Hepatocyte (in vitro differentiated cells): Measurements from ENCODE around the gene DGKG. TPM values are rescaled to one million over a fixed set of nuclear protein-coding genes. Genes with fewer than 3 reads are reported as not detected.

Experiments used
- DNase-seq: peaks from one replicate; pipeline ENCODE4 v3.0.0-alpha.2; 2016; ENCODE audit warnings: low spot score
- H2AFZ ChIP-seq: fragments of 200-600 bp; sonication (generic); 2 replicates; pipeline ENCODE4 v1.6.0; 2016; ENCODE audit warnings: antibody characterized with exemption, mild to moderate bottlenecking
- H3K27ac ChIP-seq: fragments of 200-600 bp; sonication (generic); 2 replicates; pipeline ENCODE4 v1.5.1; 2016; ENCODE audit warnings: mild to moderate bottlenecking
- H3K27me3 ChIP-seq: fragments of 200-600 bp; sonication (generic); 2 replicates; pipeline ENCODE4 v1.6.1; 2016
- H3K36me3 ChIP-seq: fragments of 200-600 bp; sonication (generic); replicated peaks from 2 replicates; pipeline ENCODE4 v1.5.1; 2016; ENCODE audit warnings: low read depth; ENCODE audit not compliant: insufficient read depth
- H3K4me1 ChIP-seq: fragments of 200-600 bp; sonication (generic); 2 replicates; pipeline ENCODE4 v1.5.1; 2016; ENCODE audit warnings: mild to moderate bottlenecking, moderate library complexity; ENCODE audit not compliant: insufficient read depth
- H3K4me2 ChIP-seq: fragments of 200-600 bp; sonication (generic); 2 replicates; pipeline ENCODE4 v1.6.0; 2016
- H3K4me3 ChIP-seq: fragments of 200-600 bp; sonication (generic); 2 replicates; pipeline ENCODE4 v1.5.1; 2016; ENCODE audit warnings: mild to moderate bottlenecking
- H3K79me2 ChIP-seq: fragments of 200-600 bp; sonication (generic); 2 replicates; pipeline ENCODE4 v1.6.0; 2017; ENCODE audit warnings: mild to moderate bottlenecking
- H3K9me2 ChIP-seq: fragments of 200-600 bp; sonication (generic); replicated peaks from 2 replicates; pipeline ENCODE4 v1.6.0; 2017; ENCODE audit warnings: mild to moderate bottlenecking; ENCODE audit not compliant: insufficient read depth
- H3K9me3 ChIP-seq: fragments of 200-600 bp; sonication (generic); 2 replicates; pipeline ENCODE4 v1.5.1; 2016; ENCODE audit warnings: low read depth, mild to moderate bottlenecking
- H4K20me1 ChIP-seq: fragments of 200-600 bp; sonication (generic); 2 replicates; pipeline ENCODE4 v1.6.0; 2016; ENCODE audit warnings: mild to moderate bottlenecking; ENCODE audit not compliant: insufficient read depth, poor library complexity, severe bottlenecking
- CTCF ChIP-seq: fragments of 200-600 bp; sonication (generic); IDR thresholded peaks from 2 replicates; pipeline ENCODE4 v1.5.1; 2016; ENCODE audit warnings: antibody characterized with exemption, mild to moderate bottlenecking; ENCODE audit not compliant: poor library complexity
- EZH2 ChIP-seq: fragments of 200-600 bp; sonication (generic); IDR thresholded peaks from 2 replicates; pipeline ENCODE4 v1.6.1; 2016; ENCODE audit warnings: antibody characterized with exemption, mild to moderate bottlenecking, borderline replicate concordance
- EZH2phosphoT487 ChIP-seq: fragments of 200-600 bp; sonication (generic); IDR thresholded peaks from one replicate; pipeline ENCODE4 v1.6.1; 2018; ENCODE audit warnings: antibody characterized with exemption, mild to moderate bottlenecking, low read depth, moderate library complexity; ENCODE audit not compliant: unreplicated experiment, severe bottlenecking
- WGBS: methylation state at CpG from one replicate; pipeline ENCODE4 v1.1.6; 2016; ENCODE audit warnings: low lambda C conversion rate; ENCODE audit errors: missing lambda C conversion rate; 5-methylcytosine and 5-hydroxymethylcytosine counted together
- polyA plus RNA-seq: library from polyadenylated mRNA; unstranded; fragments of >200 nt; fragmentation: Nextera tagmentation; extraction: Ambion mirVana; gene quantifications from 2 replicates; pipeline ENCODE4 v1.2.1, GENCODE V29; 2016
- total RNA-seq: library from RNA; depleted of rRNA; stranded (reverse); fragments of >200 nt; gene quantifications from 2 replicates; pipeline ENCODE4 v1.2.3, GENCODE V29; 2014

DGKG gene
- total and polyA plus RNA-seq, 2 experiments from 2014 or later: not detected

- Histone ChIP-seq H3K27ac (no peak overlapping the region), H3K4me2 (no peak overlapping the region), H3K9me2 (no peaks in the 10 kb centered on the region), H3K27me3 (no peaks in the 10 kb centered on the region), H3K4me3 (no peak overlapping the region), H2AFZ (no peak overlapping the region), H3K36me3 (no peaks in the 10 kb centered on the region), H4K20me1 (no peaks in the 10 kb centered on the region), H3K79me2 (no peaks in the 10 kb centered on the region), H3K4me1 (no peaks in the 10 kb centered on the region), H3K9me3 (no peaks in the 10 kb centered on the region)
- TF ChIP-seq EZH2phosphoT487 (no peak), EZH2 (no peak), CTCF (no peak)
- no peak for DNase-seq
- WGBS: 82% methylated on average over 8 of the region's 8 CpGs
These were observed 78.9 kb downstream of the DGKG start for GRCh38 chr3:186283096-186283495.

GRCh38 chr3:186281176-186281575, 80.9 kb downstream of the DGKG start:
- TF ChIP-seq CTCF: no peak
- TF ChIP-seq EZH2phosphoT487: no peak
- no peak for TF ChIP-seq EZH2
- Histone ChIP-seq H3K27me3 (peaks cover 4% of the 10 kb centered on the region), H4K20me1 (no peaks in the 10 kb centered on the region), H3K4me3 (no peak overlapping the region), H3K27ac (no peak overlapping the region), H3K79me2 (no peaks in the 10 kb centered on the region), H3K9me3 (no peaks in the 10 kb centered on the region), H3K36me3 (no peaks in the 10 kb centered on the region), H3K9me2 (no peaks in the 10 kb centered on the region), H2AFZ (no peak overlapping the region), H3K4me1 (no peaks in the 10 kb centered on the region), H3K4me2 (no peak overlapping the region)
- 44% methylated on average over 2 of the region's 2 CpGs for WGBS
- no peak for DNase-seq

- DNase-seq: no peak
- whole genome bisulfite sequencing: 54% methylated on average over 3 of the region's 3 CpGs
- Histone ChIP-seq H3K4me3 (no peak overlapping the region), H3K27me3 (peaks cover 4% of the 10 kb centered on the region), H4K20me1 (no peaks in the 10 kb centered on the region), H3K79me2 (no peaks in the 10 kb centered on the region), H2AFZ (no peak overlapping the region), H3K4me1 (no peaks in the 10 kb centered on the region), H3K9me2 (no peaks in the 10 kb centered on the region), H3K36me3 (no peaks in the 10 kb centered on the region), H3K9me3 (no peaks in the 10 kb centered on the region), H3K27ac (no peak overlapping the region), H3K4me2 (no peak overlapping the region)
- no peak for TF ChIP-seq CTCF
- TF ChIP-seq EZH2: no peak
- TF ChIP-seq EZH2phosphoT487: no peak
These were observed 81.3 kb downstream of the DGKG start for GRCh38 chr3:186280737-186281136.

- Histone ChIP-seq H3K27me3 (peaks cover 4% of the 10 kb centered on the region), H2AFZ (no peak overlapping the region), H3K9me3 (no peaks in the 10 kb centered on the region), H3K9me2 (no peaks in the 10 kb centered on the region), H3K27ac (no peak overlapping the region), H3K4me1 (no peaks in the 10 kb centered on the region), H3K4me2 (no peak overlapping the region), H3K79me2 (no peaks in the 10 kb centered on the region), H3K36me3 (no peaks in the 10 kb centered on the region), H3K4me3 (no peak overlapping the region), H4K20me1 (no peaks in the 10 kb centered on the region)
- peak; percentile 73 for DNase-seq
- WGBS: 31% methylated on average over 10 of the region's 10 CpGs
- TF ChIP-seq CTCF: peak; percentile 74
- TF ChIP-seq EZH2phosphoT487: no peak
These were observed 84.6 kb downstream of the DGKG start for GRCh38 chr3:186277268-186277909.
